ENCODE results near the gene COLQ.

The COLQ gene

DNA sequence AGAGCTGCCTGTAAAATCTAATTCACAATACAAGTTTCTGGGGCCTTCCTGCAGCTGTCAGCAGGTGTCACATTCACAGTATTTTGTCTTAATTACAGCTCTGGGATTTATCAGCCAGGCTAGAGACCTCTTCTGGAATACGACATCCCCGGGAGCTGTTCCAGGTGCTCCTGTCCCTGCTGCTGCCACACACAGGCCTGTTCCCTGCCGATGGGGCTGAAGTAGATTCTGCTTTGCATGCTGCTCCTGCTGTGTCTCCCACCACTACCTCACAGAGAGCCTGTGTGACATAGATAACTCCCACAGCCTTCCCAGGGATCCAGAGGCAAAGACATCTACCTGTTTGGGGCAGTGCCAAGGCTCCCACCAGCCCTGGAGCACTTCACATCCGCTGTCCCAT lies 20.4 kb downstream of the COLQ start:
- DNase-seq (no peak), ATAC-seq (ENCODE audit: insufficient read depth, low read depth) (no peak)
- H3K4me1 ChIP-seq (ENCODE audit: insufficient read depth, low read length), result no peaks in the 10 kb centered on the region
- no peaks in the 10 kb centered on the region for H3K36me3 ChIP-seq (ENCODE audit: insufficient read depth, low read length)
- no peak for TF ChIP-seq EZH2 (IDR thresholded peaks at IDR 0.05; ENCODE audit: borderline replicate concordance, low read depth, low read length, severe bottlenecking)
- TF ChIP-seq, protein P1, sequence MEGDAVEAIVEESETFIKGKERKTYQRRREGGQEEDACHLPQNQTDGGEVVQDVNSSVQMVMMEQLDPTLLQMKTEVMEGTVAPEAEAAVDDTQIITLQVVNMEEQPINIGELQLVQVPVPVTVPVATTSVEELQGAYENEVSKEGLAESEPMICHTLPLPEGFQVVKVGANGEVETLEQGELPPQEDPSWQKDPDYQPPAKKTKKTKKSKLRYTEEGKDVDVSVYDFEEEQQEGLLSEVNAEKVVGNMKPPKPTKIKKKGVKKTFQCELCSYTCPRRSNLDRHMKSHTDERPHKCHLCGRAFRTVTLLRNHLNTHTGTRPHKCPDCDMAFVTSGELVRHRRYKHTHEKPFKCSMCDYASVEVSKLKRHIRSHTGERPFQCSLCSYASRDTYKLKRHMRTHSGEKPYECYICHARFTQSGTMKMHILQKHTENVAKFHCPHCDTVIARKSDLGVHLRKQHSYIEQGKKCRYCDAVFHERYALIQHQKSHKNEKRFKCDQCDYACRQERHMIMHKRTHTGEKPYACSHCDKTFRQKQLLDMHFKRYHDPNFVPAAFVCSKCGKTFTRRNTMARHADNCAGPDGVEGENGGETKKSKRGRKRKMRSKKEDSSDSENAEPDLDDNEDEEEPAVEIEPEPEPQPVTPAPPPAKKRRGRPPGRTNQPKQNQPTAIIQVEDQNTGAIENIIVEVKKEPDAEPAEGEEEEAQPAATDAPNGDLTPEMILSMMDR (IDR thresholded peaks at IDR 0.05; ENCODE audit: borderline replicate concordance, extremely low read depth, low read length, poor library complexity, severe bottlenecking), result no peak
- no peaks in the 10 kb centered on the region for H4K20me1 ChIP-seq (ENCODE audit: insufficient read depth, low read length)
- H3K4me2 ChIP-seq (ENCODE audit: insufficient read depth, low read length), result no peak overlapping the region
- H3K79me2 ChIP-seq (ENCODE audit: insufficient read depth, low read length), result no peaks in the 10 kb centered on the region
- no peak overlapping the region for H3K9ac ChIP-seq (ENCODE audit: low read depth, low read length)
- no peak overlapping the region for H3K4me3 ChIP-seq (ENCODE audit: low read depth in 1 of 2, low read length in 2 of 2)
- no peak overlapping the region for H2AFZ ChIP-seq (ENCODE audit: low read depth, low read length)
- H3K9me3 ChIP-seq (ENCODE audit: insufficient read depth, low read length, severe bottlenecking), result no peaks in the 10 kb centered on the region
- no peaks in the 10 kb centered on the region for H3K27me3 ChIP-seq (ENCODE audit: insufficient read depth, low read length, poor library complexity)
- H3K27ac ChIP-seq (ENCODE audit: low read length), result no peak overlapping the region

DNA sequence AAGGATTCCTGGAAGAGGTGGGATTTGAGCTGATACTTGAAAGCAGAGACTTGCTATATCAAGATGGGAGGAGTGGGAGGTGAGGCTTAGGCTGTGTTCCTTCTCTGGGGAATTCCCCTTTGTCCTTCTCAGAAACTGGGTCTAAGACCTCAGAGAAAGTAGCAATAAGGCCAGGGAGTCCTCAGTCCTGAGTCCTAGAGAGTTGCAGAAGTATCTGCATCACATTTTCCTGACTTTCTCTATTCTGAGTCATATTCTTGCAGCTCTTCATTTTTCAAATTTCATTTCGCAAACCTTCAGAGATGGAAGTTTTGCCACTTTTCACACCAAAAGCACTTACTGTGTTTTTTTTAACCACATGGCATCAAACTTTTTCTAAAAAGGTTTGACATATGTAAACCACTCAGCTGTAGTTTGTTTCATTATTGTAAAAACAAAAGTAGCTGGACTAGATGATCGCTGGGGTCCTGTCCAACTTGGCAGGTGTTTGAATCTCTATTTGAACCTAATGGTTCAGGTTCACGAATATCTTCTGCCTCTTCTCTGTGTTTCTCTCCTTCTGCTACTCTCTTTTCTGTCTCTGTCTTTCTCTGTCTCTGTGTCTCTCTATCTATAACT lies 21.3 kb downstream of the COLQ start:
- no peak overlapping the region for H3K4me3 ChIP-seq (ENCODE audit: low read depth in 1 of 2, low read length in 2 of 2)
- H3K27ac ChIP-seq (ENCODE audit: low read length), result no peak overlapping the region
- no peaks in the 10 kb centered on the region for H3K4me1 ChIP-seq (ENCODE audit: insufficient read depth, low read length)
- no peaks in the 10 kb centered on the region for H3K79me2 ChIP-seq (ENCODE audit: insufficient read depth, low read length)
- TF ChIP-seq, protein P1 (IDR thresholded peaks at IDR 0.05; ENCODE audit: borderline replicate concordance, extremely low read depth, low read length, poor library complexity, severe bottlenecking), result no peak
- no peak for TF ChIP-seq EZH2 (IDR thresholded peaks at IDR 0.05; ENCODE audit: borderline replicate concordance, low read depth, low read length, severe bottlenecking)
- no peaks in the 10 kb centered on the region for H3K27me3 ChIP-seq (ENCODE audit: insufficient read depth, low read length, poor library complexity)
- DNase-seq (no peak), ATAC-seq (ENCODE audit: insufficient read depth, low read depth) (no peak)
- H3K36me3 ChIP-seq (ENCODE audit: insufficient read depth, low read length), result no peaks in the 10 kb centered on the region
- H3K9ac ChIP-seq (ENCODE audit: low read depth, low read length), result no peak overlapping the region
- H3K9me3 ChIP-seq (ENCODE audit: insufficient read depth, low read length, severe bottlenecking), result no peaks in the 10 kb centered on the region
- H2AFZ ChIP-seq (ENCODE audit: low read depth, low read length), result no peak overlapping the region
- H4K20me1 ChIP-seq (ENCODE audit: insufficient read depth, low read length), result no peaks in the 10 kb centered on the region
- no peak overlapping the region for H3K4me2 ChIP-seq (ENCODE audit: insufficient read depth, low read length)

DNA sequence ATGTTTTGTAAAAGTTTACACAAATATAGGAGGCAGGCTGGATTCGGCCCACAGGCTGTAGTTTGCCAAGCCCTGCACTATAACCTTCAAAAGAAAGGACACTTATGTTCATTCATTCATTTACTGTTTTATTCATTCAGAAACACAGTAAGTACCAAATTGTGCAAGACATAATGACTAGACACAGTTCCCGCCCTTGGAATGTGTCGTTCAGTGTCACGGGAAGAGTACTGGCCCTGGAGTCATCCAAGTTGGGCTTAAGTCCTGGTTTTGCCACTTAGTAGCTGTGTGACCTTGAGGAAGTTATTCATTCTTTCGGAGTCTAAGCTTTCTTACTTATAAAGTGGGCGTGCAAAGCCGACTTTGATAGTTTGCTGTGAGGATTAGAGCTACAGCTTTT lies 22.0 kb downstream of the COLQ start:
- Histone ChIP-seq H3K4me1 (ENCODE audit: insufficient read depth, low read length) (no peaks in the 10 kb centered on the region), H3K36me3 (ENCODE audit: insufficient read depth, low read length) (no peaks in the 10 kb centered on the region), H3K79me2 (ENCODE audit: insufficient read depth, low read length) (no peaks in the 10 kb centered on the region), H3K9ac (ENCODE audit: low read depth, low read length) (no peak overlapping the region), H3K27me3 (ENCODE audit: insufficient read depth, low read length, poor library complexity) (no peaks in the 10 kb centered on the region), H4K20me1 (ENCODE audit: insufficient read depth, low read length) (no peaks in the 10 kb centered on the region), H2AFZ (ENCODE audit: low read depth, low read length) (no peak overlapping the region), H3K4me3 (ENCODE audit: low read depth in 1 of 2, low read length in 2 of 2) (no peak overlapping the region), H3K27ac (ENCODE audit: low read length) (no peak overlapping the region), H3K4me2 (ENCODE audit: insufficient read depth, low read length) (no peak overlapping the region), H3K9me3 (ENCODE audit: insufficient read depth, low read length, severe bottlenecking) (no peaks in the 10 kb centered on the region)
- no peak for DNase-seq
- TF ChIP-seq, protein P1 (IDR thresholded peaks at IDR 0.05; ENCODE audit: borderline replicate concordance, extremely low read depth, low read length, poor library complexity, severe bottlenecking), result no peak
- no peak for TF ChIP-seq EZH2 (IDR thresholded peaks at IDR 0.05; ENCODE audit: borderline replicate concordance, low read depth, low read length, severe bottlenecking)
- no peak for ATAC-seq (ENCODE audit: insufficient read depth, low read depth)
